IPS-18a (cell line): ENCODE data around the gene BLOC1S5.

Experiments
- H3K27ac ChIP-seq: one replicate; pipeline ENCODE4 v1.5.1; 2013; ENCODE audit warnings: low read length
- H3K27me3 ChIP-seq: one replicate; pipeline ENCODE4 v1.6.1; 2013; ENCODE audit warnings: mild to moderate bottlenecking, low read length; ENCODE audit not compliant: control insufficient read depth, insufficient read depth
- H3K36me3 ChIP-seq: one replicate; pipeline ENCODE4 v1.6.1; 2013; ENCODE audit warnings: low read depth, low read length; ENCODE audit not compliant: control insufficient read depth
- H3K4me1 ChIP-seq: one replicate; pipeline ENCODE4 v1.6.1; 2013; ENCODE audit warnings: low read depth, low read length; ENCODE audit not compliant: control insufficient read depth
- H3K4me3 ChIP-seq: one replicate; pipeline ENCODE4 v1.5.1; 2013; ENCODE audit warnings: low read length
- H3K9ac ChIP-seq: one replicate; pipeline ENCODE4 v1.6.1; 2013; ENCODE audit warnings: mild to moderate bottlenecking, low read length, moderate library complexity
- H3K9me3 ChIP-seq: one replicate; pipeline ENCODE4 v1.6.1; 2013; ENCODE audit warnings: low read depth, low read length; ENCODE audit not compliant: control insufficient read depth

The BLOC1S5 gene

DNA sequence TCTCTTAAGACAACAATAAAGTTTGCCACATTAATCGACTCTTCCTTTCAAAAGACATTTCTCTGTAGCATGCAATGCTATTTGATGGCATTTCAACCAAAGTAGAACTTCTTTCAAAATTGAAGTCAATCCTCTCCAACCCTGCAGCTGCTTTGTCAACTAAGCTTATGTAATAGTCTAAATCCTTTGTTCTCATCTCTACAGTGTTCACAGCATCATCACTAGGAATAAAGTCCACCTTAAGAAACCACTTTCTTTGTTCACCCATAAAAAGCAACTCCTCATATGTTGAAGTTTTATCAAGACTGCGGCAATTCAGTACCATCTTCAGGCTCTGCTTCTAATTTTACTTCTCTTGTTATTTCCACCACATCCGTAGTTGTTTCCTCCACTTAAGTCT lies 11.5 kb upstream of the BLOC1S5 start:
- H3K27me3 ChIP-seq = no peaks in the 10 kb centered on the region
- no peak overlapping the region for H3K4me3 ChIP-seq
- no peaks in the 10 kb centered on the region for H3K9me3 ChIP-seq
- H3K4me1 ChIP-seq = no peaks in the 10 kb centered on the region
- H3K36me3 ChIP-seq = peaks cover 16% of the 10 kb centered on the region
- no peak overlapping the region for H3K27ac ChIP-seq
- H3K9ac ChIP-seq = no peak overlapping the region

DNA sequence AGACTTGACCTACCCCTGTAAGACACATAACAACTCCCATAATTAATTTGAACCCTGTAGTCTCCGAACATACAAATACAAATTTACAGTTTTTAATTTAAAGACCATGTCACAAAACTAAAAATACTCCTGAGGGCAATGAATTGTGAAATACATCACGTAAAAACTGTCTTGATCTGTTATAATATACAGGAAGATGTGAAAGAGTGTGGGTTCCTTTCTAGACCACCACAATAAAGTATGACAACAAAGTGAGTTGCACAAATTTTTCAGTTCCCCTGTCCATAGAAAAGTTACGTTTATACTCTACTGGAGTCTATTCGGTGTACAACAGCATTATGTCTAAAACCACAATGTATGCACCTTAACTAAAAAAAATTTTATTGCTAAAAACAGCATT lies 11.0 kb upstream of the BLOC1S5 start:
- Histone ChIP-seq H3K9me3 (no peaks in the 10 kb centered on the region), H3K4me1 (no peaks in the 10 kb centered on the region), H3K36me3 (peaks cover 11% of the 10 kb centered on the region), H3K27ac (no peak overlapping the region), H3K27me3 (no peaks in the 10 kb centered on the region), H3K9ac (no peak overlapping the region), H3K4me3 (no peak overlapping the region)

DNA sequence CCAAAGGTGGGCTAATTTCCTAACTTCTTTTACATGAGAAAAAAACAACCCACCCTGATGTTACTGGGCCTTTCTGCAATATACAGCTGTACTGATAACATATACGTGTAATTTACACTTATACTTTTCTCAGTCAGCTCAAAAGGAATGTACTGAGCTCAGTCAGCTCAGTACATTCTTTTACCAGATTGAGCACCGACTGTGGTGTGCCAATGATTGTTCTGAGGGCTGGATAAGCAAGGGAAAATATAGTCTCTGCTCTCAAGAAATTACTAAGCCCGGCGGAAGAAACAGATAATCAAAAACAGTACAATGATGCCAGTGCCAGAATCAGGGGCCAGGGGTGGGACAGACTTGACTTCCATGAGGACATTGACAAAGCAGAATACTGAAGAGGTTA lies 10.0 kb upstream of the BLOC1S5 start:
- Histone ChIP-seq H3K27ac (no peak overlapping the region), H3K9ac (no peak overlapping the region), H3K4me3 (no peak overlapping the region)

DNA sequence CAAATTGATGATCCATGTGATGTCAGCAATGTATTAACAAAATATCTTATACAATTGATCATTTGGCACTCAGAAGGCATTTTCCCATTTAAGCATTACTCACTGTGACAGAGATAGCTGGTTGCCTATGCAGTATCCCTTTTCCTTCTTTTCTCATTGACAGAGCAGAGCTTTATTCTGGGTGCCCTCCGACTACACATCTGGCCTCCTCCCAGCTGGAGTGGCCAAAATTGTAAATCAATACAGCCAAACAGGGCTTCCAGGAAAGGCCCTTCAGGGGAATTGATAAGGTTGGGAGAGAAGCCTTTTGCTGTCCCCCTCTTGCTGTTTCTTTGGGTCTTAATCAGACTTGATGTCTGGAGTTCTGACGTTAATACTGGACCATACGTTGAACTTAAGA lies 9.6 kb upstream of the BLOC1S5 start:
- no peak overlapping the region for H3K27ac ChIP-seq
- H3K27me3 ChIP-seq = no peaks in the 10 kb centered on the region
- no peaks in the 10 kb centered on the region for H3K4me1 ChIP-seq
- no peak overlapping the region for H3K4me3 ChIP-seq
- H3K36me3 ChIP-seq = peaks cover 5% of the 10 kb centered on the region
- H3K9me3 ChIP-seq = no peaks in the 10 kb centered on the region
- no peak overlapping the region for H3K9ac ChIP-seq

More for the DNA sequence above, 10.0 kb upstream of the BLOC1S5 start:
- H3K36me3 ChIP-seq = peaks cover 5% of the 10 kb centered on the region
- no peaks in the 10 kb centered on the region for H3K9me3 ChIP-seq
- H3K4me1 ChIP-seq = no peaks in the 10 kb centered on the region
- no peaks in the 10 kb centered on the region for H3K27me3 ChIP-seq

DNA sequence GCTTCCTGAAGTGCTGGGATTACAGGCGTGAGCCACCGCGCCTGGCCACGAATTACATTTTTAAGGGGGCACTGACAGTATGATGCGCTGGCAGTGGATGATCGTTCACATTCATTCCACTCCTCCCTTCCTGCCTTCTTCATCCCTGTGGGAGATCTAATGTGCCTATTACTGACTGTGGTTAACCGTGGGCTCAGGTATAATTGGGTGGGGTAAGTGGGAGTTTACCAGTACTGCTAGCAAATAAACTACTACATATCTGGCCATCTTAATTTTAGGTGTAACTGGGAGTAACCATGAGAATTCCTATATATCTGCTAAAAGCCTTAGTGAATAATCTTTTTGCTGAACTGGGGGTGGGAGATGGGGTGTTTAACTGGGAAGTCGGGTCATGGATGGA lies 6.5 kb upstream of the BLOC1S5 start:
- Histone ChIP-seq H3K9ac (no peak overlapping the region), H3K4me3 (no peak overlapping the region), H3K27me3 (no peaks in the 10 kb centered on the region), H3K4me1 (no peaks in the 10 kb centered on the region), H3K9me3 (no peaks in the 10 kb centered on the region), H3K27ac (no peak overlapping the region), H3K36me3 (no peaks in the 10 kb centered on the region)

DNA sequence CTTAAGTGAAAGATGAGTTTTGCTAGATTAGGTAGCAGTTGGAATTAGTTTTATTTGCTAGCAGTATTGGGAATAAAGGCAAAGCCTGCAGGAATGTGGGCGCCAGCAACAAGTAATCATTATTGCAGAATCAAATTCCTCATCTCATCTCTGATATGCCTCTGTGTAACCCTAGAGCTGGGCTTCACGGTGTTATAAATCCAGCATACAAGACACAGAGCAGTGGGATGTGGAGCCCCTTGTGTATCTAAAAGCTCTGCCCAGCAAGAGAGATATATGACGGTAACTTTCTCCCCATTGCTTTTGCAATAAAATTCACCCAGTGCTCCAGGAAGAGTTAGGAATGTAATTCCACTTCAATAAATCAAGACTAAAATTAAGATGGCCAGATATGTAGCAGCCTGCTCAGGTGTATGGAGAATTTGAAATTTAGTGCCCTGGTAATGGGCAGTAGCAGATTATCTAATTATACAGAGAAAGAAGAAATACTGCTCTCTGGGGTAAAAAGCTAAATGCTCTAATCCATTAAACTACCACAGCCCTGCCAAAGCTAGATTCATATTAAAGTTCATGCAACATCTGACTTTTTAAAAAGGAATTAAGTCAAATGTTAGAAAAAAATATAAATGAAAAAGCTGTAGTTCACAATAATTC lies 5.6 kb upstream of the BLOC1S5 start:
- H3K9me3 ChIP-seq = no peaks in the 10 kb centered on the region
- no peak overlapping the region for H3K27ac ChIP-seq
- H3K4me3 ChIP-seq = no peak overlapping the region
- H3K4me1 ChIP-seq = peaks cover 8% of the 10 kb centered on the region
- no peaks in the 10 kb centered on the region for H3K36me3 ChIP-seq
- no peak overlapping the region for H3K9ac ChIP-seq
- H3K27me3 ChIP-seq = no peaks in the 10 kb centered on the region

DNA sequence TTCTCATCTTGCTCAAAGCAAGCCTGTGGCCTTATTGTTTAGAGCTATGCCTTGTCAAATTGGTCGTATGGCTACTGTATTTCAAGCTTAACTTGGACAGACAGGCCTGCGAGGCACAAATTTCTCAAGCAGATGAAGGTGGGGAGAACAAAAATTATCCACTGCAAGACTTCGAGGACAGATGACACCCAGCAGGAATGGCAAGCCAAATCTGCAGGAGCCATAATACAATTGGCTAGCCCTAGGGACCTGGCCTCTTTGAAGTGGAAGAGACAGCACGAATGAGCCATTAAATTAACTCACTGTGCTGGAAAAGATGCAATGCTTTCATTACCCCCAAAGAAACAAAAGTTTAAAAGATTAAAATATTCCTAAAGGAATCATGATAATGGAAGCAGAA lies 5.0 kb upstream of the BLOC1S5 start:
- Histone ChIP-seq H3K4me3 (no peak overlapping the region), H3K36me3 (no peaks in the 10 kb centered on the region), H3K9me3 (no peaks in the 10 kb centered on the region), H3K4me1 (peaks cover 11% of the 10 kb centered on the region), H3K27ac (no peak overlapping the region), H3K9ac (no peak overlapping the region), H3K27me3 (no peaks in the 10 kb centered on the region)

DNA sequence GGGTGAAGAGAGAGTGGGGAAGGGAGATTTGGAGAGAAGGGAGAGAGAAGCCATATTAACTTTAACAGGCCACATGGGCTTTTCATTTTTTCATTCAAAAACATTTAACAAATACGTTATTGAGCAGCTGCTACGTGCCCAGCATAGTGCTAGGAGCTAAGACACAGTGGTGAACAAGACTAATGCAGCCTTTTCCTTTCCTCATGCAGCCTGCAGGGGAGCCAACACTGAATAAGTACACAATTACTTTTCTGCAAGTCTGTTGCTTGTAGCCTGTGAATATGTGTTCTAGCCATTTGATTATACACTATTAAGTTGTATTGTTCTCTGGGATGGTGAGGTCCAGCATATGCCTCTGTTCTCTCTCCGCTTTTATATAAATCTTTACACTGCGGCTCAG lies 1.9 kb upstream of the BLOC1S5 start:
- H3K27me3 ChIP-seq = no peaks in the 10 kb centered on the region

DNA sequence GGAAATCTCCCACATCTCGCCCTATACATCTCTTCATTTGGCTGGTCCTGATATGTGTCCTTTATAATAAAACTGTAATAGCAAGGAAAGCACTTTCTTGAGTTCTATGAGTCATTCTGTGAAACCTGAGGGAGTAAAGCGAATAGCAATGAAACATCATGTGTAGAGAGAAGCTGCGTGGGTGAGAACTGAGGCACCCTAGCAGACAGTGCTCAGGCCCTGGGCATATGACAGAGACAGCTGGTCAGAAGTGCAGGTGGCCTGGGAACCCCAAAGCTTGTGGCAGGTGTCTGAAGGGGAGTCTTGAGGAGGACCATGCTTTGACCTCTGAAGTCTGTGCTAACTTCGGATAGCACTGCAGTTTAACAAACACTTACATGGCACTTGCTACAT lies 1.3 kb upstream of the BLOC1S5 start:
- Histone ChIP-seq H3K27me3 (no peaks in the 10 kb centered on the region), H3K36me3 (peaks cover 5% of the 10 kb centered on the region), H3K27ac (no peak overlapping the region), H3K4me1 (peaks cover 11% of the 10 kb centered on the region), H3K4me3 (no peak overlapping the region), H3K9ac (no peak overlapping the region), H3K9me3 (no peaks in the 10 kb centered on the region)

More for the DNA sequence above, 1.9 kb upstream of the BLOC1S5 start:
- peaks cover 11% of the 10 kb centered on the region for H3K4me1 ChIP-seq
- no peak overlapping the region for H3K9ac ChIP-seq
- no peak overlapping the region for H3K27ac ChIP-seq
- H3K9me3 ChIP-seq = no peaks in the 10 kb centered on the region
- H3K4me3 ChIP-seq = no peak overlapping the region
- H3K36me3 ChIP-seq = peaks cover 5% of the 10 kb centered on the region

DNA sequence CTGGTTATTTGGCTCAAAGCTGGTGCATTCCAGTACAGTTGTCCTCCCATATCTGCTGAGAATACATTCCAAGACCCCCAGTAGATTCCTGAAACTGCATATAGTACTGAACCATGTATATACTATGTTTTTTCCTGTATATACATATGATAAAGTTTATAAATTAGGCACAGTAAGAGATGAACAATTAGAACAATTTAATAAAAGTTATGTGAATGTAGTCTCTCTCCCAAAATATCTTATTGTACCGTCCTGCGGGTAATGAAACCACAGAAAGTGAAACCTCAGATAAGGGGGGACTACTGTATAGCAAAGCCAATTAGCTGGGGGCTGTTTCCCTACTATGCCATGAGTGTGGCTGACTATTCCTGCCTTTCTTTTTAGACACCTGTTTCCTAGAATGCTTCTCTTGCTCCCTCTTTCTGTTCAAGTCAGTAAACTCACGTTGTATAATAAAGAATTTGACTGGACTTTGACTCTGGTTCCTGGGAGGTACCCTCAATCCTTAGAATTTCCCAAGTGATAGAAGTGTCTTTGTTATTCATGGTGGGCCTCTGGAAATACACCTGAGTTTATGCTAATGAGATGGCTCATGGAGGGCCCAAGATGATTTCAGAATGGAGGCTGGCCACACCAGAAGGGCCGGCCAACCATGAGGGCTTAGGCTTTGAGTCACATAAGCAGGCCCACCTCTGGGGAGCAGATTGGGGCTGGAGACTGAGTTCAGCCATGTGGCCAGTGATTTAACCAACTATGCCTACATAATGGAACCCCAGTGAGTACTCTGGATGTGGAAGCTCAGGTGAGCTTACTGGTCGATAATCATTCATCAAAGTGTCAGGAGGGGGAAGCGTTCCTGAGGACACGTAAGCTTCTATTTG lies 689 bp upstream of the BLOC1S5 start:
- Histone ChIP-seq H3K36me3 (peaks cover 5% of the 10 kb centered on the region), H3K4me1 (peaks cover 11% of the 10 kb centered on the region), H3K9ac (peak overlapping the region; percentile 82), H3K9me3 (no peaks in the 10 kb centered on the region), H3K27ac (peak overlapping the region; percentile 61), H3K27me3 (no peaks in the 10 kb centered on the region), H3K4me3 (peak overlapping the region; percentile 93)

DNA sequence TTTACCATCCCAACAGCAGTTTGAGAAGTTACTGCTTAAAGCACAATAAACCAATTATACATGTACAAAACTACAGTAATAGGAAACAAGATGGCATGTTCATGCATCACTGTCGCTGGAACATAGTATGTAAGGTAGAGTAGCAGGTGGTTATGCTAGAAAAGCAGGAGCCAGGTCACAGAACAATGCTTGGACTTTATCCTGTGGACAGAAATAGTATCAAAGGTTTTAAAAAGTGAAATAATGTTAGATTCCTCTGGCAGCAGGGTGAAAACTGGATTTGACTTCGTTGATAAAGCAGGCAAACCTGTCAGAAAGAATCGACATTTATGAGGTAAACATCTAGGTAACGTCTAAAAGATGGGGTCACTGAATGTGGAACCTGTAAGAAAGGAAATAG lies 2.5 kb downstream of the BLOC1S5 start:
- Histone ChIP-seq H3K27ac (no peak overlapping the region), H3K4me3 (no peak overlapping the region), H3K36me3 (peaks cover 5% of the 10 kb centered on the region), H3K9ac (no peak overlapping the region), H3K4me1 (peaks cover 11% of the 10 kb centered on the region), H3K9me3 (no peaks in the 10 kb centered on the region), H3K27me3 (no peaks in the 10 kb centered on the region)

DNA sequence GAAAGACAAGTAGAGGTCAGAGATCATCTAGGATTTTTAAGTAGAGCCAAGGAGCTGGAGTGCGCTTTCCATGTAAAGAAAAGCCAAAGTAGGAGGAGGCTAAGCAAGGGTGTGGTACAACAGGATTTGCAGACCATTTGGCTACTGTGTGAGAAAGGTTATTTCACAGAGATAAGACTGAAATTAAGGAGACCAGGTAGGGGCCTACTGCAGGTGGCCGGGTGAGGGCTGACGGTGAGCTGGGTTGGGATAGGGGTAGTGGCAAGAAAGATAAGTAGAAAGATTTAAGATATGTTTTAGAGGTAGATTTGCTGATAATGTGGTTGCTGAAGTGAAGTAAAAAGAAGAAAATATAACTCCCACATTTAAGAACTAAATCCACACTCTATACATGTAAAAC lies 3.8 kb downstream of the BLOC1S5 start:
- H3K4me1 ChIP-seq = peaks cover 9% of the 10 kb centered on the region
- peaks cover 5% of the 10 kb centered on the region for H3K36me3 ChIP-seq
- H3K4me3 ChIP-seq = no peak overlapping the region
- H3K27me3 ChIP-seq = no peaks in the 10 kb centered on the region
- H3K27ac ChIP-seq = no peak overlapping the region
- no peaks in the 10 kb centered on the region for H3K9me3 ChIP-seq
- no peak overlapping the region for H3K9ac ChIP-seq
